Measurements from ENCODE around the gene ZNF469. TPM values are rescaled to one million over a fixed set of nuclear protein-coding genes. Genes with fewer than 3 reads are reported as not detected.
A peak's percentile ranks its signal among the peaks of the same experiment; 100 is the strongest.

Gene ZNF469
- total and polyA plus RNA-seq, 2 of the 13 experiments (the other 11 are each of a cell fraction or from before 2014, with no cell fraction given), result not detected

- peak; percentile 67 for TF ChIP-seq ZNF407 (CRISPR knock-in tag; IDR thresholded peaks at IDR 0.05; ENCODE audit: not compliant biosample characterization)
- TF ChIP-seq ATF4 (CRISPR knock-in tag; IDR thresholded peaks at IDR 0.05), result no peak
- TF ChIP-seq BORCS8-MEF2B (CRISPR knock-in tag; IDR thresholded peaks at IDR 0.05), result no peak
- TF ChIP-seq KLF16 (CRISPR knock-in tag; IDR thresholded peaks at IDR 0.05), result no peak
- no peak for TF ChIP-seq NCOA5 (CRISPR knock-in tag; IDR thresholded peaks at IDR 0.05)
- TF ChIP-seq, protein P1, sequence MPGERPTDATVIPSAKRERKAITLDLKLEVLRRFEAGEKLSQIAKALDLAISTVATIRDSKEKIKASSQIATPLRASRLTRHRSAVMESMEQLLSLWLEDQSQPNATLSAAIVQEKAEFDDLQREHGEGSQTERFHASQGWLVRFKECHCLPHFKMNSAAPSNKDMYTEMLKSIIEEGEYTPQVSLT (CRISPR knock-in tag; IDR thresholded peaks at IDR 0.05; ENCODE audit: borderline replicate concordance, low read depth), result no peak
- TF ChIP-seq KLF11 (CRISPR knock-in tag; IDR thresholded peaks at IDR 0.05), result no peak
- no peak for TF ChIP-seq ZNF772 (CRISPR knock-in tag; IDR thresholded peaks at IDR 0.05)
- peak; percentile 95 for TF ChIP-seq EZH2 (conservative IDR thresholded peaks at IDR 0.05; ENCODE audit: low read depth, low read length)
- no peak for TF ChIP-seq BRCA1 (CRISPR knock-in tag; IDR thresholded peaks at IDR 0.05)
These were observed 48.0 kb downstream of the ZNF469 start (continued) for GRCh38 chr16:88430524-88431446.
